Measurements from ENCODE around the gene TTC21A.
"Not testable (repeated sequence)": the region's sequence is repeated elsewhere in the genome, so short reads cannot be mapped to it uniquely, and the experiment has no call there.

Gene TTC21A

GRCh38 chr3:39107388-39108199 is at the start of gene TTC21A, which contains the start of gene GORASP1:
Gene TTC21A (plus strand): TSS chr3:39107680. CDS start chr3:39107838, 158 bp downstream.
Gene GORASP1 (minus strand): TSS chr3:39107627. CDS start chr3:39107541, 86 bp downstream.
- peak; percentile 76 to 86 for DNase-seq

- not testable (repeated sequence) for DNase-seq
Measured at GRCh38 chr3:39061228-39061627, 46.3 kb upstream of the TTC21A start.

GRCh38 chr3:39062180-39062579 is 45.3 kb upstream of the TTC21A start:
- DNase-seq: no peak

GRCh38 chr3:39063143-39063542 is 44.3 kb upstream of the TTC21A start:
- DNase-seq: no peak

GRCh38 chr3:39064646-39065045 is 42.8 kb upstream of the TTC21A start:
- no peak for DNase-seq

- DNase-seq: peak; percentile 35 to 53
Measured at GRCh38 chr3:39065197-39065596, 42.3 kb upstream of the TTC21A start.

GRCh38 chr3:39067286-39067685 is 40.2 kb upstream of the TTC21A start:
- no peak for DNase-seq

GRCh38 chr3:39068556-39068955 is 38.9 kb upstream of the TTC21A start:
- no peak for DNase-seq

GRCh38 chr3:39075910-39076309 is 31.6 kb upstream of the TTC21A start:
- DNase-seq: no peak

- DNase-seq: no peak
Measured at GRCh38 chr3:39079530-39079929, 27.9 kb upstream of the TTC21A start.

- DNase-seq: no peak
Measured at GRCh38 chr3:39080026-39080425, 27.5 kb upstream of the TTC21A start.

- no peak for DNase-seq
Measured at GRCh38 chr3:39082666-39083313, 24.7 kb upstream of the TTC21A start.

GRCh38 chr3:39086144-39086543 is 21.3 kb upstream of the TTC21A start:
- DNase-seq: no peak

- no peak for DNase-seq
Measured at GRCh38 chr3:39088456-39088855, 19.0 kb upstream of the TTC21A start.

GRCh38 chr3:39088889-39089288 is 18.6 kb upstream of the TTC21A start:
- DNase-seq: no peak

GRCh38 chr3:39090922-39091321 is 16.6 kb upstream of the TTC21A start:
- no peak for DNase-seq

GRCh38 chr3:39094851-39095677 is 12.4 kb upstream of the TTC21A start:
- no peak for DNase-seq

- no peak for DNase-seq
Measured at GRCh38 chr3:39095778-39096177, 11.7 kb upstream of the TTC21A start.

- DNase-seq: no peak
Measured at GRCh38 chr3:39096775-39097174, 10.7 kb upstream of the TTC21A start.

GRCh38 chr3:39097716-39098472 is 9.6 kb upstream of the TTC21A start:
- DNase-seq: no peak

GRCh38 chr3:39098473-39099000 is 8.9 kb upstream of the TTC21A start:
- no peak for DNase-seq

GRCh38 chr3:39099242-39099641 is 8.2 kb upstream of the TTC21A start:
- no peak for DNase-seq

Measured in CD4-positive, alpha-beta T cell treated with Interleukin-4 for 1 hour (primary cell).